ENCODE measurements around the gene WDR54.
"Not testable (repeated sequence)": the region's sequence is repeated elsewhere in the genome, so short reads cannot be mapped to it uniquely, and the experiment has no call there.

The WDR54 gene

GRCh38 chr2:74428675-74429074, 7.1 kb downstream of the WDR54 start:
- DNase-seq (ENCODE audit: low read depth in 1 of 2, low spot score in 1 of 2), result no peak

DNA sequence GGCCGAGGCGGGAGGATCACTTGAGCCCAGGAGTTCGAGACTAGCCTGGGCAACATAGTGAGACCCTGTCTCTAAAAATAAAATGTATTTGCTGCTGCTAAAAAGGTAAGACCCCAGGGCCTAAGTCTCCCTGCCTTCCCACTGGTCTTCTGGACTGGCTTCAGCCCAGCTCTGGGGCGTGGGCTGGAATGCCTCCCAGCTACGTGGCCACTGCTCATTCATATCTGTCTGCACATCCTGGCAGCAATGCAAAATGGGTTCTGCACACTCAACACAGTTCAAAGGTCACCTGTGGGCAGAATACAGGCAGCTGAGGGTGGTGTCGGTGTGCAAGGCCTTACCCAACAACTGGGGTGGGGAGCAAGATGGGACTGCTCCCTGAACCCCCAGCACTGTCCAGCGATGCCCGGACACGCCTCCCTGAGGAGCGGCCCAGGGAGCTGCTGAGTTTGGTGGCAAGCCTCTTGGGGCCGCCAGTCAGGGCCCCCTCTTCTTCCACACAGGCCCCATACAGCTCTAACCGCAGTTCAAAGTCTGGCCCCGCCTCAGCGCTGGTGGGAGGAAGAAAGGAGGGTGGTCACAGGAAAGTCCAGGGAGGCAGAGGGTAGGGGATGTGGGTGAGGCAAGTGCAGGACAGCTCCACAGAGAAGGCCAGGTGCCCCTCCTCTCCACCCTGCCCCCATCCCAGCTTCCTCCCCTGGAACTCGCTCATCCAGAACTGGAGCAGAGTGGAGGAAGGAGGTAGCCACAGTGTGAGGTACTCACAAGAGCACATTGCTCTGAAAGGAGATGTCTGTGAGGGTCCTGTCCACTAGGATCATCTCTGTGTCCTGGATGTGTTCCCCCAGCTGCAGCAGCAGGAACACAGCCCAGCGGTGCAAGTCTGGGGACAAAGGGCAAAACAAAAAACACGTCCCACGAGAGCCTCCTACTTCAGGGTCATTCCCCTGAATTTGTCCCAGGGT, 8.2 kb downstream of the WDR54 start:
- no peak for DNase-seq (ENCODE audit: low read depth in 1 of 2, low spot score in 1 of 2)

GRCh38 chr2:74430502-74430901, 9.0 kb downstream of the WDR54 start:
- no peak for DNase-seq (ENCODE audit: low read depth in 1 of 2, low spot score in 1 of 2)

- DNase-seq (ENCODE audit: low read depth in 1 of 2, low spot score in 1 of 2), result no peak
Observed at GRCh38 chr2:74436111-74436805, 14.7 kb downstream of the WDR54 start.

DNA sequence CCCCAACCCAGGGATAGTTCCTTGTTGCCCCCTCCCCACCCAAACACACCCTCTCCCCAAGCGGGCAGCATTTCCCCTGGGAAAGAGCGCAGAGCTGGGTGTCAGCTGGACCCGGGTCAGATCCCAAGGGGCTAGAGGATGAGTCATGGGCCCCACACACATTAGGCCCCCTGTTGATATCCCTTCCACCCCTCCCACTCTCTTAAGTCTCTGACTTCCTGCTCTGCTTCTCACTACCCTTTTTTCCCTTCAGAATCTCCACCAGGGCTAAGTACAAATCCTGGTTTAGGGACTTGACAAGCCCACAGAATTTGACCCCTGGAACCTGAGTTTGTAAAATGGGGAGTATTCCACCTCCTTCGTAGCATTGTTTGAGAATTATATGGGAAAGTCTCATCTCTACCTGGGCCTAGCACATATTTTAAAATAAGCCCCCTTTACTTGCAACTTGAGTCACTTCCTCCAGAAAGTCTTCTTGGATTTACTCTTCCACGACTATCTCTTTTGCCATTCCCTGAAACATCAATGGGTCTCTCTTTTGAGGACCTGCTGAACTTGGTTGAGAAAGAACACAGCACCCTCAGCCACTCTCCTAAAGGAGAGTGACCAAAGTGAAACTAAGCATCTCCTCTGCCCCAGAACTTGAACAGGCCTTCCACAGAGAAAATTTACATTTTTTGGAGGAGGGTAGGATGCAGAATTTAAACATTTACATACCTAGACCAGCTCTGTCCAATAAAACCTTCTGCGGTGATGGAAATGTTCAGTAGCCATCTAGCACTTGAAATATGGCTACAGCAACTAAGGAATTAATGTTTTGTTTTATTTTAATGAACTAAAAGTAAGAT, 15.5 kb downstream of the WDR54 start:
- DNase-seq (ENCODE audit: low read depth in 1 of 2, low spot score in 1 of 2), result no peak

GRCh38 chr2:74438248-74438647, 16.7 kb downstream of the WDR54 start:
- no peak for DNase-seq (ENCODE audit: low read depth in 1 of 2, low spot score in 1 of 2)

- no peak for DNase-seq (ENCODE audit: low read depth in 1 of 2, low spot score in 1 of 2)
Observed at GRCh38 chr2:74439373-74439772, 17.8 kb downstream of the WDR54 start.

- no peak for DNase-seq (ENCODE audit: low read depth in 1 of 2, low spot score in 1 of 2)
Observed at GRCh38 chr2:74439803-74440377, 18.4 kb downstream of the WDR54 start.

DNA sequence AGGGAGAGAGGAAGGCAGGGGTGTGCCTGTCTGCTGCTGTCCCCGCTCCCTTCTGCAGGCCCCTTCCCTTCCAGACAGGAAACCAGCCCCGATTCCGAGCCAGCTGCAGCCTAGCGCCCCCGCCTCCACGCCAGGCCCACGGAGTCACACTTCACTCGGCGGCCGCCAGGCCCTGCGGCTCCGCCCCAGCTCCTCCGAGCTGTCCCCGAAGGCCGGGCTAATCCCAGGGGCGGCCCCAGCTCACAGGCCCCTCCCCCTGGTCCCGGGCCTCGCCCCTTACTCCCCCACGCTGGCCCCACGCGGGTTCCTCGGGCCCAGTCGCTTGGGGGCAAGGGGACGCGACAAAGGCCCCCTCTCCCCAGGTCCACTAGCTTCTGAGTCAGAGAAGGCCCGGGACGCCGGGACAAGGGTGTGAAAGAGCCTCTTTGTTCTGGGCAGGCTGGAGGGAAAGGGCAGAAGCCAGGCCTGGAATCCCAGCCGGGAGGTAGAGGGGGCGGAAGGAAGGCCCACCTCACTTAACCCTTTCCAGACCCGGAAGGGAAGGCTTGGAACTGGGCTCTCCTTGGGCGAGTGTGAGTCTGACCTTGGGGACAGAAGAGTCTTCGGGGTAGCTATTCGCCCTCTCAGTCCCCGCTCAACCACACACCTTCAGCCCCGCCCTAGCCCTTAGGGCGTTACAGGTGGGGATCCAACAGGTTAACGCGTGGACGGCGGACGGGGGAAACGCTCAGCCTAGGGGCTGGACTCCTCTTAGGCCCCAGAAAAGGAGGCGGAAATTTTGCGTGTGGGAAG, 19.0 kb downstream of the WDR54 start:
- no peak for DNase-seq (ENCODE audit: low read depth in 1 of 2, low spot score in 1 of 2)

- no peak for DNase-seq (ENCODE audit: low read depth in 1 of 2, low spot score in 1 of 2)
Observed at GRCh38 chr2:74441170-74441689, 19.7 kb downstream of the WDR54 start.

- DNase-seq (ENCODE audit: low read depth in 1 of 2, low spot score in 1 of 2), result no peak
Observed at GRCh38 chr2:74441690-74442482, 20.4 kb downstream of the WDR54 start, which contains the start of gene RTKN. TSS of gene RTKN (minus strand) at chr2:74441937. CDS start at chr2:74441816, 121 bp downstream.

- DNase-seq (ENCODE audit: low read depth in 1 of 2, low spot score in 1 of 2), result not testable (repeated sequence)
Observed at GRCh38 chr2:74442483-74443297, 21.2 kb downstream of the WDR54 start.

- no peak for DNase-seq (ENCODE audit: low read depth in 1 of 2, low spot score in 1 of 2)
Observed at GRCh38 chr2:74444498-74445318, 23.2 kb downstream of the WDR54 start.

GRCh38 chr2:74447230-74447999, 25.9 kb downstream of the WDR54 start:
- no peak for DNase-seq (ENCODE audit: low read depth in 1 of 2, low spot score in 1 of 2)

DNA sequence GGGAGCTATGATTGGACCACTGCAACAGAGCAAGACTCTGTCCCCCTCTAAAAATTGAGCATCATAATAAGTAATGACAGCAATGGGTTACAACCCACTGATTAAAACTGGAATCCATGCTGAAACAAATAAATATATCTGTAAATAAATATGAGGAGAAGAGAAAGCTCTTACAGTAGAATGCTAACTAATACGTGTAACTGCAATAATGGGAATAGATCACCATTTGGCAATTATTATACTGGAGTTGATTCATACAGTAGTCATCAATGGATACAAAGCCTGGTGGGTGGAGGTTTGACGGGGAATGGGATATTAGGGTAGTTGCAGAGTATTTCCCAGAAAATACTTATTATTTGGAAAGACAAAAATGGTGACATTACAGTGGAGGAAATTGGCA, 27.2 kb downstream of the WDR54 start:
- DNase-seq (ENCODE audit: low read depth in 1 of 2, low spot score in 1 of 2), result no peak

DNA sequence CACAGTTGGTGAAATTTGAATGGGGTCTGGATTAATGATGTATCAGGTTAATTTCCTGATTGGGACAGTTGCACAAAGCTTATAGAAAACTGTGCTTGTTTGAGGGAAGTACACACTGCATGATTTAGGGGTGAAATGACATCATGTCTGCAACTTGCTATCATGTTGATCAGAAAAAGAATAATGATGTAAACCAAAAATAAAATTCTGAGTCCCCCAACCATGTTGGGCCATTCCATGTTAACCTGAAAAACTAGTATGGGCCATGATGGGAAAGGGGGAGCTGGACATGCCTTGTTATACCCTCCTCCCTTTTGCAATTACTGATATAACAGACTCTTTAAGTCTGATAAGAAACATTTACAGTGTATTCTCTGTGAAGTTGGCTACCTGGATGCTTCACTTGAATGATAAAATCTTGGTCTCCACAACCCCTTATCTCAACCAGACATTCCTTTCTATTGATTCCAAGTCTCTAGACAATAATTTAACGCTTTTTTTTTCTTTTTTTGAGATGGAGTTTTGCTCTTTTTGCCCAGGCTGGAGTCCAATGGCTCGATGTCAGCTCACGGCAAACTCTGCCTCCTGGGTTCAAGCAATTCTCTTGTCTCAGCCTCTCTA, 29.1 kb downstream of the WDR54 start:
- no peak for DNase-seq (ENCODE audit: low read depth in 1 of 2, low spot score in 1 of 2)
